ENCODE data around the gene PRSS1.

GRCh38 chr7:142703655-142704305 is 45.5 kb upstream of the PRSS1 start:
- TF ChIP-seq CTCF (IDR thresholded peaks at IDR 0.05) = no peak
- no peak for TF ChIP-seq POLR2A (IDR thresholded peaks at IDR 0.05)
- TF ChIP-seq EP300 (IDR thresholded peaks at IDR 0.05) = no peak

Data from tibial nerve (tissue), 4 donors.